ENCODE data around the gene PELI2.

The PELI2 gene

DNA sequence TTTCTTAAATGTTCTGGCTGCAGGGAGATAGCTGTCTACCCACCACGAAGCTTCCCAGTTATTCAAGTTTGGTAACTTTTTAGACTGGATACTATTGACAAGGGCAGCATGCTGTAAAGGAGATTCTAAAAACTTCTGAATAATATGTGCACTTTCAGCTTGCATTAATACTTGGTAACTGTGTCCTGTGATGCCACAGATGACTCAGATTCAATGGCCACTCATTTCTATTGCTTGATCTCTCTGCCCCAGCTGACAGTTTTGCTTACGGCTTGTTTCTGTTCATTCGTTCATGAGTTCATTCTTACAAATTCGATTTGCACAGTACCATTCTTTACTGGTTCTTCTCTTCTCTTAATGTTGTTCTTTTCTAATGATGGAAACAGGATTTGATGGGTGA is 142.8 kb downstream of the PELI2 start:
- H3K27ac ChIP-seq (ENCODE audit: low read length, poor library complexity, severe bottlenecking) = no peak overlapping the region
- H3K27me3 ChIP-seq (ENCODE audit: control insufficient read depth in 1 of 2, insufficient read depth in 1 of 2, low read length in 2 of 2) = no peaks in the 10 kb centered on the region
- no peak overlapping the region for H3K4me3 ChIP-seq (ENCODE audit: insufficient read depth in 1 of 2, low read depth in 1 of 2, low read length in 2 of 2)
- no peak overlapping the region for H4K8ac ChIP-seq (ENCODE audit: low read length)
- H3K14ac ChIP-seq (ENCODE audit: low read length in 2 of 2) = no peak overlapping the region
- no peak for DNase-seq
- H2AK5ac ChIP-seq (ENCODE audit: low read length, severe bottlenecking) = no peak overlapping the region
- H2BK12ac ChIP-seq (ENCODE audit: low read length in 2 of 2) = no peak overlapping the region
- no peaks in the 10 kb centered on the region for H3K4me1 ChIP-seq (ENCODE audit: control insufficient read depth, insufficient read depth, low read depth, low read length)
- no peak overlapping the region for H3K4ac ChIP-seq (ENCODE audit: low read depth in 1 of 2, low read length in 2 of 2)
- H3K9me3 ChIP-seq (ENCODE audit: control insufficient read depth, low read length) = peaks cover 13% of the 10 kb centered on the region
- no peaks in the 10 kb centered on the region for H3K79me1 ChIP-seq (replicated peaks; ENCODE audit: low read length, poor library complexity, severe bottlenecking)
- H3K36me3 ChIP-seq (ENCODE audit: control insufficient read depth in 1 of 2, insufficient read depth in 2 of 2, low read depth in 1 of 2, low read length in 2 of 2) = no peaks in the 10 kb centered on the region
- no peak overlapping the region for H2AFZ ChIP-seq (ENCODE audit: low read depth, low read length)
- no peak overlapping the region for H3K9ac ChIP-seq (ENCODE audit: low read length)
- H2BK5ac ChIP-seq (ENCODE audit: low read depth, low read length, poor library complexity, severe bottlenecking) = no peak overlapping the region
- H3K18ac ChIP-seq (ENCODE audit: low read depth in 1 of 2, low read length in 2 of 2) = no peak overlapping the region
- no peak overlapping the region for H2BK15ac ChIP-seq (ENCODE audit: low read depth, poor library complexity, severe bottlenecking)
- H3K4me2 ChIP-seq (ENCODE audit: low read length, poor library complexity, severe bottlenecking) = no peak overlapping the region
- no peak overlapping the region for H4K91ac ChIP-seq (ENCODE audit: low read length)
- no peak overlapping the region for H2BK120ac ChIP-seq (ENCODE audit: low read depth, low read length)
- WGBS = 100% methylated on average over 2 of the region's 4 CpGs
- H3K23ac ChIP-seq (ENCODE audit: low read length in 2 of 2) = no peak overlapping the region

DNA sequence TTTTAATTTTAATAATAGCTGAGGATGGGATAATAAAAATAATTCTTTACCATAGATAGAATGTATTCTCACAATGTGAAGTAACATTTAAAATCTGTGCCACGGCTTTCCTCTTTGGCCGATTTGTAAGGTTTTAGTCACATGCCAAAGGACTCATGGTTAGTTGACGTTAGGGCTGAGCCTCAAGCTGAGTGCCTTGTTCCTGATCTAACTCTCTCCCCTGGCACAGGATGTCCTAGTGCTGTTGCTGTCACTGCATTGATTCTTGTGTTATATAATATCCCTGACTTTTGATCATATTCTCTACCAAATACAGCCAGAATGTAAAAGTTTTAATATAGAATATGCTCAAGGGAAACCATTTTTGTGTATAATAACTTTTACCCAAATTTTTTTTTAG is 144.3 kb downstream of the PELI2 start:
- no peak overlapping the region for H2BK120ac ChIP-seq (ENCODE audit: low read depth, low read length)
- no peak overlapping the region for H2AK5ac ChIP-seq (ENCODE audit: low read length, severe bottlenecking)
- H3K4me3 ChIP-seq (ENCODE audit: insufficient read depth in 1 of 2, low read depth in 1 of 2, low read length in 2 of 2) = no peak overlapping the region
- H2AFZ ChIP-seq (ENCODE audit: low read depth, low read length) = no peak overlapping the region
- no peaks in the 10 kb centered on the region for H3K36me3 ChIP-seq (ENCODE audit: control insufficient read depth in 1 of 2, insufficient read depth in 2 of 2, low read depth in 1 of 2, low read length in 2 of 2)
- H3K9me3 ChIP-seq (ENCODE audit: control insufficient read depth, low read length) = peaks cover 12% of the 10 kb centered on the region
- no peak for DNase-seq
- H3K9ac ChIP-seq (ENCODE audit: low read length) = no peak overlapping the region
- WGBS = 93% methylated on average over 3 of the region's 3 CpGs
- no peak overlapping the region for H3K4me2 ChIP-seq (ENCODE audit: low read length, poor library complexity, severe bottlenecking)
- no peak overlapping the region for H4K91ac ChIP-seq (ENCODE audit: low read length)
- no peak overlapping the region for H4K8ac ChIP-seq (ENCODE audit: low read length)
- H3K23ac ChIP-seq (ENCODE audit: low read length in 2 of 2) = no peak overlapping the region
- H3K18ac ChIP-seq (ENCODE audit: low read depth in 1 of 2, low read length in 2 of 2) = peak overlapping the region in 1 of 2 experiments; percentile 24
- H2BK15ac ChIP-seq (ENCODE audit: low read depth, poor library complexity, severe bottlenecking) = no peak overlapping the region
- no peaks in the 10 kb centered on the region for H3K27me3 ChIP-seq (ENCODE audit: control insufficient read depth in 1 of 2, insufficient read depth in 1 of 2, low read length in 2 of 2)
- H2BK5ac ChIP-seq (ENCODE audit: low read depth, low read length, poor library complexity, severe bottlenecking) = no peak overlapping the region
- H3K27ac ChIP-seq (ENCODE audit: low read length, poor library complexity, severe bottlenecking) = no peak overlapping the region
- no peak overlapping the region for H3K14ac ChIP-seq (ENCODE audit: low read length in 2 of 2)
- no peak overlapping the region for H2BK12ac ChIP-seq (ENCODE audit: low read length in 2 of 2)
- no peaks in the 10 kb centered on the region for H3K79me1 ChIP-seq (replicated peaks; ENCODE audit: low read length, poor library complexity, severe bottlenecking)
- H3K4ac ChIP-seq (ENCODE audit: low read depth in 1 of 2, low read length in 2 of 2) = no peak overlapping the region
- H3K4me1 ChIP-seq (ENCODE audit: control insufficient read depth, insufficient read depth, low read depth, low read length) = no peaks in the 10 kb centered on the region

DNA sequence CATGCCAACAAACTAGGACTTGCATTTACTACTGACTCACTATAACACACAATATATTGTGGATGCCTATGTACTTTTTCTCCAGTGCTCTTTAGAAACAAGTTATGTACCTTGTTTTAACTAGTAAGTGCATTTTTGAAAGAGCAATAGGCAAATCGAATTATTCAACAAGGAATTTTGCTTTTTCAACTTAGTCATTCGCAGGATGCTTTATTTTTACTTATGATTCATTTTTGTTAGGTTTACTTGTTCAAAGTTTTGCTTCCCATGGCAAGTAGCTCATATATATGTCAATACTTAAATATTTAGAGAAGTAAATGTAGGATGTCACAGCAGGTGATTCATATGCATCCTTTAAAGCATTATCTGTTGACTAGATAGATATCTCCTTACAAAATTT is 149.8 kb downstream of the PELI2 start:
- no peak for DNase-seq
- H3K9ac ChIP-seq (ENCODE audit: low read length) = no peak overlapping the region
- H4K91ac ChIP-seq (ENCODE audit: low read length) = no peak overlapping the region
- no peaks in the 10 kb centered on the region for H3K36me3 ChIP-seq (ENCODE audit: control insufficient read depth in 1 of 2, insufficient read depth in 2 of 2, low read depth in 1 of 2, low read length in 2 of 2)
- no peak overlapping the region for H2AK5ac ChIP-seq (ENCODE audit: low read length, severe bottlenecking)
- no peaks in the 10 kb centered on the region for H3K9me3 ChIP-seq (ENCODE audit: control insufficient read depth, low read length)
- H3K4me2 ChIP-seq (ENCODE audit: low read length, poor library complexity, severe bottlenecking) = no peak overlapping the region
- no peak overlapping the region for H2AFZ ChIP-seq (ENCODE audit: low read depth, low read length)
- H3K23ac ChIP-seq (ENCODE audit: low read length in 2 of 2) = no peak overlapping the region
- H3K14ac ChIP-seq (ENCODE audit: low read length in 2 of 2) = no peak overlapping the region
- H2BK120ac ChIP-seq (ENCODE audit: low read depth, low read length) = no peak overlapping the region
- no peak overlapping the region for H2BK12ac ChIP-seq (ENCODE audit: low read length in 2 of 2)
- no peak overlapping the region for H2BK15ac ChIP-seq (ENCODE audit: low read depth, poor library complexity, severe bottlenecking)
- H3K4me1 ChIP-seq (ENCODE audit: control insufficient read depth, insufficient read depth, low read depth, low read length) = peaks cover 3% of the 10 kb centered on the region
- H2BK5ac ChIP-seq (ENCODE audit: low read depth, low read length, poor library complexity, severe bottlenecking) = no peak overlapping the region
- H3K79me1 ChIP-seq (replicated peaks; ENCODE audit: low read length, poor library complexity, severe bottlenecking) = peaks cover 2% of the 10 kb centered on the region
- no peak overlapping the region for H3K4ac ChIP-seq (ENCODE audit: low read depth in 1 of 2, low read length in 2 of 2)
- WGBS = no CpG with 5 or more reads among the region's 2 CpGs
- no peak overlapping the region for H3K4me3 ChIP-seq (ENCODE audit: insufficient read depth in 1 of 2, low read depth in 1 of 2, low read length in 2 of 2)
- no peaks in the 10 kb centered on the region for H3K27me3 ChIP-seq (ENCODE audit: control insufficient read depth in 1 of 2, insufficient read depth in 1 of 2, low read length in 2 of 2)
- no peak overlapping the region for H4K8ac ChIP-seq (ENCODE audit: low read length)
- H3K18ac ChIP-seq (ENCODE audit: low read depth in 1 of 2, low read length in 2 of 2) = no peak overlapping the region
- H3K27ac ChIP-seq (ENCODE audit: low read length, poor library complexity, severe bottlenecking) = no peak overlapping the region

DNA sequence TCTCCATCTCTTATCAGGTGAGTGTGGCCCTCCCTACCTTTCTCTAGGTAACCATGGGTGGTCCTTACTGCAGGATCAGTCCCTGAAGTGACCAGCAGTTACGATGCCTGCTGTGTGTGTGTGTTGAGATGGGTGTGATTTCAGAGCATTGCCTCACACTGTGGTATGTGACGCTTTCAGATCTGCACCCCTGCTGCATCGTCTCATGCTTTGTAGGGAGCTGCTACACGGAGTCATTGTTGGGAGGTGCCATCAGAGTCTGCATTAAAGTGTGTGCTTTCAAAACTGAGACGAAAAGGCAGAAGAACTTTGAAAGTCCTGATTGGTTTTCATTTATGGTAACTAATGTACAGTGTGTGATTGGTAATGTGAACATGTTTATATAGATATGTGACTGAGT is 150.5 kb downstream of the PELI2 start:
- H3K23ac ChIP-seq (ENCODE audit: low read length in 2 of 2) = no peak overlapping the region
- no peak overlapping the region for H2AFZ ChIP-seq (ENCODE audit: low read depth, low read length)
- no peak overlapping the region for H2BK15ac ChIP-seq (ENCODE audit: low read depth, poor library complexity, severe bottlenecking)
- H3K4me1 ChIP-seq (ENCODE audit: control insufficient read depth, insufficient read depth, low read depth, low read length) = peaks cover 3% of the 10 kb centered on the region
- no peaks in the 10 kb centered on the region for H3K9me3 ChIP-seq (ENCODE audit: control insufficient read depth, low read length)
- peak overlapping the region; percentile 3 to 5 for H2BK12ac ChIP-seq (ENCODE audit: low read length in 2 of 2)
- H2BK120ac ChIP-seq (ENCODE audit: low read depth, low read length) = no peak overlapping the region
- no peak overlapping the region for H3K27ac ChIP-seq (ENCODE audit: low read length, poor library complexity, severe bottlenecking)
- no peak overlapping the region for H3K4me3 ChIP-seq (ENCODE audit: insufficient read depth in 1 of 2, low read depth in 1 of 2, low read length in 2 of 2)
- H2AK5ac ChIP-seq (ENCODE audit: low read length, severe bottlenecking) = no peak overlapping the region
- H3K9ac ChIP-seq (ENCODE audit: low read length) = no peak overlapping the region
- WGBS = 87% methylated on average over 5 of the region's 5 CpGs
- no peak overlapping the region for H3K14ac ChIP-seq (ENCODE audit: low read length in 2 of 2)
- no peaks in the 10 kb centered on the region for H3K27me3 ChIP-seq (ENCODE audit: control insufficient read depth in 1 of 2, insufficient read depth in 1 of 2, low read length in 2 of 2)
- no peak overlapping the region for H3K4me2 ChIP-seq (ENCODE audit: low read length, poor library complexity, severe bottlenecking)
- no peak overlapping the region for H4K91ac ChIP-seq (ENCODE audit: low read length)
- H3K4ac ChIP-seq (ENCODE audit: low read depth in 1 of 2, low read length in 2 of 2) = no peak overlapping the region
- peaks cover 2% of the 10 kb centered on the region for H3K79me1 ChIP-seq (replicated peaks; ENCODE audit: low read length, poor library complexity, severe bottlenecking)
- DNase-seq = no peak
- no peak overlapping the region for H2BK5ac ChIP-seq (ENCODE audit: low read depth, low read length, poor library complexity, severe bottlenecking)
- H4K8ac ChIP-seq (ENCODE audit: low read length) = no peak overlapping the region
- no peaks in the 10 kb centered on the region for H3K36me3 ChIP-seq (ENCODE audit: control insufficient read depth in 1 of 2, insufficient read depth in 2 of 2, low read depth in 1 of 2, low read length in 2 of 2)
- H3K18ac ChIP-seq (ENCODE audit: low read depth in 1 of 2, low read length in 2 of 2) = peak overlapping the region in 1 of 2 experiments; percentile 37
